Glutamatergic neuron (in vitro differentiated cells): ENCODE measurements around the gene UQCC3. TPM values are rescaled to one million over a fixed set of nuclear protein-coding genes. Genes with fewer than 3 reads are reported as not detected.
"Not testable (repeated sequence)": the region's sequence is repeated elsewhere in the genome, so short reads cannot be mapped to it uniquely, and the experiment has no call there.

Source experiments
- DNase-seq: peaks from one replicate; pipeline ENCODE4 v3.0.0; 2022
- H3K27ac Mint-ChIP-seq: one replicate; pipeline ENCODE4 v1.8.0; 2020; ENCODE audit warnings: mild to moderate bottlenecking, mixed read lengths, inconsistent platforms; ENCODE audit not compliant: unreplicated experiment
- H3K27me3 Mint-ChIP-seq: one replicate; pipeline ENCODE4 v1.8.0; 2020; ENCODE audit warnings: mild to moderate bottlenecking, moderate library complexity, mixed read lengths, inconsistent platforms; ENCODE audit not compliant: unreplicated experiment
- H3K36me3 Mint-ChIP-seq: one replicate; pipeline ENCODE4 v1.8.0; 2020; ENCODE audit warnings: mild to moderate bottlenecking, mixed read lengths, inconsistent platforms; ENCODE audit not compliant: unreplicated experiment
- H3K4me1 Mint-ChIP-seq: one replicate; pipeline ENCODE4 v1.8.0; 2020; ENCODE audit warnings: mild to moderate bottlenecking, low read depth, mixed read lengths, inconsistent platforms; ENCODE audit not compliant: unreplicated experiment
- H3K4me3 Mint-ChIP-seq: one replicate; pipeline ENCODE4 v1.8.0; 2020; ENCODE audit warnings: mild to moderate bottlenecking, mixed read lengths, inconsistent platforms; ENCODE audit not compliant: unreplicated experiment
- H3K9me3 Mint-ChIP-seq: one replicate; pipeline ENCODE4 v1.8.0; 2020; ENCODE audit warnings: mild to moderate bottlenecking, moderate library complexity, mixed read lengths, inconsistent platforms; ENCODE audit not compliant: unreplicated experiment
- CTCF ChIP-seq: fragments of 200-600 bp; sonication (generic); IDR thresholded peaks from one replicate; pipeline ENCODE4 v1.5.0; 2021; ENCODE audit not compliant: partially characterized antibody, unreplicated experiment
- total RNA-seq: library from RNA; stranded (reverse); fragmentation: NEBNext Ultra II Directional; extraction: Animal tissue kit (Norgen Biotek cat#: 25700); gene quantifications from one replicate; pipeline ENCODE4 v1.2.1, GENCODE V29; 2021; ENCODE audit not compliant: unreplicated experiment

The UQCC3 gene
- total RNA-seq, 1 donor from 2014 or later = 5.7 TPM

DNA sequence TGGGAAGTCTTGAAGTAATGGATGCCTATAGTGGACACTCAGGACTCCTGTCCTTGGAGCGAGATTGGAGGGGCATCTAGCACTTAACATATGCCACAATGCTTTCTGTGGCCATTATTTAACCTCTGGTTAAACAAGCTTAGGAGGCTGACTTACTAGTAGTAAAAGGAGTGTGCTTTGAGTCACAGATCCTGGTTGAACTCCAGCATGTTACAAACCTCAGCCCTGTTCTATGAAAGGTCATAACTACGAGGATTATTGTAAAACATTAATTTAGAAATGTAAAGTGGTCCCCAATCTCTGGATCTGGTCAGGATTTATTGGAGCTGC, 1.7 kb downstream of the UQCC3 start:
- Mint-ChIP-seq H3K27ac (no peak overlapping the region), H3K27me3 (peaks cover 7% of the 10 kb centered on the region), H3K4me3 (peak overlapping the region; percentile 97), H3K4me1 (peaks cover 17% of the 10 kb centered on the region), H3K36me3 (peaks cover 4% of the 10 kb centered on the region), H3K9me3 (peaks cover 3% of the 10 kb centered on the region)
- DNase-seq = no peak
- TF ChIP-seq CTCF = no peak

DNA sequence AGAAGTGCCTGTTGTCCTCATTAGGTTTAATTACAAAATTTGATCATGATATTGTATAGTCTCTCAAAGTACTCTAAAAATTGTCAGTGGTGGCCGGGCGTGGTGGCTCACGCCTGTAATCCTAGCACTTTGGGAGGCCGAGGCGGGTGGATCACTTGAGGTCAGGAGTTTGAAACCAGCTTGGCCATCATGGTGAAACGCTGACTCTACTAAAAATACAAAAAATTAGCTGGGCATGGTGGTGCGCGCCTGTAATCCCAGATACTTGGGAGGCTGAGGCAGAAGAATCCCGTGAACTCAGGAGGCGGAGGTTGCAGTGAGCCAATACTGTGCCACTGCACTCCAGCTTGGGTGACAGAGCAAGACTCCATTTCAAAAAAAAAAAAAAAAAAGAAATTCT, 3.9 kb downstream of the UQCC3 start:
- peaks cover 18% of the 10 kb centered on the region for H3K4me1 Mint-ChIP-seq
- H3K27ac Mint-ChIP-seq, H3K4me3 Mint-ChIP-seq, DNase-seq, H3K9me3 Mint-ChIP-seq, H3K36me3 Mint-ChIP-seq, H3K27me3 Mint-ChIP-seq: not testable (repeated sequence)

- Mint-ChIP-seq H3K4me3 (peak overlapping the region; percentile 75), H3K27ac (peak overlapping the region; percentile 4), H3K27me3 (peaks cover 2% of the 10 kb centered on the region), H3K36me3 (peaks cover 6% of the 10 kb centered on the region), H3K4me1 (peaks cover 20% of the 10 kb centered on the region), H3K9me3 (peaks cover 6% of the 10 kb centered on the region)
- no peak for DNase-seq
- no peak for TF ChIP-seq CTCF
Observed at GRCh38 chr11:62676698-62677097, 5.2 kb downstream of the UQCC3 start.

DNA sequence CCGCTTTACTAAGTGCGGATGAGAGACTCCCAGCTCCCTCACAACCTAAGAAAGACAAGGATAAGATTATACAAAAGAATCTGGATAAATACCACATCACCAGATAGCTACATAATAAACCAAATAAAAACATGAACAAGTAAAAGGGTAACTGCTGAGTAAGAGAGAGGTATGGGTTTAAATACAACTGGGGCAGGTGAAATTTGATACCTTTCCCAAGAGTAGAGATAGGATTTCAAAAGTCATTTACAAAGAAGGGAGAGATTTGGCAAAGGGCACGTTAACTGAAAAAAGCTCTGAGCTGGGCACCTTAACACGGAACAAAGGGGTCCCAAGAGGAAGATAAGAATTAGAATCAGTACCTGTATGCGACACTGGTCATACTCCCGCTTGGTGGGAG, 5.7 kb downstream of the UQCC3 start:
- peak overlapping the region; percentile 75 for H3K4me3 Mint-ChIP-seq
- no peak for DNase-seq
- H3K9me3 Mint-ChIP-seq = peaks cover 6% of the 10 kb centered on the region
- peak overlapping the region; percentile 4 for H3K27ac Mint-ChIP-seq
- TF ChIP-seq CTCF = no peak
- H3K4me1 Mint-ChIP-seq = peaks cover 20% of the 10 kb centered on the region
- peaks cover 6% of the 10 kb centered on the region for H3K36me3 Mint-ChIP-seq
- peaks cover 2% of the 10 kb centered on the region for H3K27me3 Mint-ChIP-seq

DNA sequence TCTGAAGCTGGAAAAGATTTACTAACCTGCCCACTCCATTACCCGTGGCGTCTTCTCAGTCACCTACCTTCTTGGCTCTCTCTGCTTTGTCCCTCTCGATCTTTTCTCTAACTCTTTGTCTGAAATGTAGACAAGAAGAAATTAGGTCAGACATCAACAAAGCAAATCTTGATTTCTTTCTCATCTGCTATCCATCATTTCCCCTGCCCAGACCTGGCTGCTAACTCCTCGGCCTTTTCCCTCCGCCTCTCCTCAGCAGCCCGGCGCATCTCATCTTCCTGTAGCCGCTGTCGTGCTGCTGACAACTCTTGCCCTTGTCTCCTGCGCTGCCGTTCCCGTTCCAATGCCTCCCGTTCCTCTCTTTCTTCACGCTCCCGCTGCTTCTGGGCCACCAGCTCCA, 6.2 kb downstream of the UQCC3 start:
- no peak for DNase-seq
- Mint-ChIP-seq H3K27ac (peak overlapping the region; percentile 93), H3K36me3 (peaks cover 6% of the 10 kb centered on the region), H3K4me3 (peak overlapping the region; percentile 93), H3K9me3 (peaks cover 6% of the 10 kb centered on the region), H3K27me3 (peaks cover 2% of the 10 kb centered on the region), H3K4me1 (peaks cover 20% of the 10 kb centered on the region)
- no peak for TF ChIP-seq CTCF

GRCh38 chr11:62678433-62678769, 6.9 kb downstream of the UQCC3 start:
- Mint-ChIP-seq H3K36me3 (peaks cover 6% of the 10 kb centered on the region), H3K4me1 (peaks cover 20% of the 10 kb centered on the region), H3K27me3 (peaks cover 2% of the 10 kb centered on the region), H3K4me3 (peak overlapping the region; percentile 93), H3K27ac (peak overlapping the region; percentile 93), H3K9me3 (peaks cover 6% of the 10 kb centered on the region)
- DNase-seq = no peak
- no peak for TF ChIP-seq CTCF
